ENCODE results near the gene TMEM234. TPM values are rescaled to one million over a fixed set of nuclear protein-coding genes. Genes with fewer than 3 reads are reported as not detected.

TMEM234 gene
- total and polyA plus RNA-seq, 2 of the 13 experiments (the other 11 are each of a cell fraction or from before 2014, with no cell fraction given): 6.1 to 9.0 TPM

DNA sequence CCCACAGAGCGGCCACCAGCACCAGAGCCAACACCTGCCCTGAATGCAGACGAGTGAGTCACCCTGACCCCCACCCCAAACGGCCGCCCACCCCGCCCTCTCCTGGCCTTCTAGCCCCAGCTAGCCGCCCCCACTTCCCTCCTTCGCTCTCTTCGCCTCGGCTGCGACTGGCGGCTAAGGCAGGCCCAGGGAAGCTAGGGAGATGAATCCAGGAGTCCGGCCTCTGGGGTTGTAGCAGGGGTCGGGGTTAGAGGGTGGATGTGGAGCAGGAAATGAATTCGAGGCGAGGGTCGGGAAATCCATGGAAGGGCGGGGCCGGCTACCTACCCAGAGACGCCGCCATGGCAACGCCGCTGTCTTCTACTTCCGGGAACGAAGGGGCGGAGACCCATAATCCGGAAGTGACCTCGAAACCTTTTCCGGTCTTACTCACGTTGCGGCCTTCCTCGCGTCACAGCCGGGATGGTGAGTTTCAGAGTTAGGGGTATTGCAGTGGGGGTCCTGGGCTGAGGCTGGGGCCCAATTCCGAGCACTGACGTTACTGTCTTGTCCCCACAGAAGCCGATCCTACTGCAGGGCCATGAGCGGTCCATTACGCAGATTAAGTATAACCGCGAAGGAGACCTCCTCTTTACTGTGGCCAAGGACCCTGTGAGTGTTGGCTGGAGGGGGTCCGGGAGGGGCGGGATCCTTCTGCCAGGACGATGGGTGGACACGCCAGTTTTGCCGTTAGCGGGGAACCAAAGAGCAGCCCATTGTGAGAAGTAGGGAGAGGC lies at the start of gene TMEM234, which contains the start of gene EIF3I (continued):
- TF ChIP-seq ZNF720 (CRISPR knock-in tag; IDR thresholded peaks at IDR 0.05) (no peak), NFYB (CRISPR knock-in tag; IDR thresholded peaks at IDR 0.05) (no peak), DNMT1 (CRISPR knock-in tag; IDR thresholded peaks at IDR 0.05) (no peak), THAP9 (CRISPR knock-in tag; IDR thresholded peaks at IDR 0.05; ENCODE audit: borderline replicate concordance) (peak; percentile 86; the same call in 1 of the 2 replicates), MATR3 (CRISPR knock-in tag; IDR thresholded peaks at IDR 0.05) (no peak), HOXA7 (CRISPR knock-in tag; IDR thresholded peaks at IDR 0.05) (no peak), BATF2 (CRISPR knock-in tag; IDR thresholded peaks at IDR 0.05) (no peak), PCBP1 (IDR thresholded peaks at IDR 0.05; ENCODE audit: borderline replicate concordance, low read depth, low read length) (peak; percentile 82; the same call in 1 of the 2 replicates), GMEB1 (CRISPR knock-in tag; IDR thresholded peaks at IDR 0.05; ENCODE audit: borderline replicate concordance) (peak; percentile 76; the same call in 1 of the 2 replicates), HNRNPH1 (optimal IDR thresholded peaks at IDR 0.05; ENCODE audit: low read depth, low read length) (no peak), SETDB1 (CRISPR knock-in tag; IDR thresholded peaks at IDR 0.05; ENCODE audit: borderline replicate concordance) (no peak), ZC3H13 (CRISPR knock-in tag; IDR thresholded peaks at IDR 0.05) (0 out of 2 replicates have a peak, but pooled peaks have one; percentile 28)
- TF ChIP-seq, protein P1, sequence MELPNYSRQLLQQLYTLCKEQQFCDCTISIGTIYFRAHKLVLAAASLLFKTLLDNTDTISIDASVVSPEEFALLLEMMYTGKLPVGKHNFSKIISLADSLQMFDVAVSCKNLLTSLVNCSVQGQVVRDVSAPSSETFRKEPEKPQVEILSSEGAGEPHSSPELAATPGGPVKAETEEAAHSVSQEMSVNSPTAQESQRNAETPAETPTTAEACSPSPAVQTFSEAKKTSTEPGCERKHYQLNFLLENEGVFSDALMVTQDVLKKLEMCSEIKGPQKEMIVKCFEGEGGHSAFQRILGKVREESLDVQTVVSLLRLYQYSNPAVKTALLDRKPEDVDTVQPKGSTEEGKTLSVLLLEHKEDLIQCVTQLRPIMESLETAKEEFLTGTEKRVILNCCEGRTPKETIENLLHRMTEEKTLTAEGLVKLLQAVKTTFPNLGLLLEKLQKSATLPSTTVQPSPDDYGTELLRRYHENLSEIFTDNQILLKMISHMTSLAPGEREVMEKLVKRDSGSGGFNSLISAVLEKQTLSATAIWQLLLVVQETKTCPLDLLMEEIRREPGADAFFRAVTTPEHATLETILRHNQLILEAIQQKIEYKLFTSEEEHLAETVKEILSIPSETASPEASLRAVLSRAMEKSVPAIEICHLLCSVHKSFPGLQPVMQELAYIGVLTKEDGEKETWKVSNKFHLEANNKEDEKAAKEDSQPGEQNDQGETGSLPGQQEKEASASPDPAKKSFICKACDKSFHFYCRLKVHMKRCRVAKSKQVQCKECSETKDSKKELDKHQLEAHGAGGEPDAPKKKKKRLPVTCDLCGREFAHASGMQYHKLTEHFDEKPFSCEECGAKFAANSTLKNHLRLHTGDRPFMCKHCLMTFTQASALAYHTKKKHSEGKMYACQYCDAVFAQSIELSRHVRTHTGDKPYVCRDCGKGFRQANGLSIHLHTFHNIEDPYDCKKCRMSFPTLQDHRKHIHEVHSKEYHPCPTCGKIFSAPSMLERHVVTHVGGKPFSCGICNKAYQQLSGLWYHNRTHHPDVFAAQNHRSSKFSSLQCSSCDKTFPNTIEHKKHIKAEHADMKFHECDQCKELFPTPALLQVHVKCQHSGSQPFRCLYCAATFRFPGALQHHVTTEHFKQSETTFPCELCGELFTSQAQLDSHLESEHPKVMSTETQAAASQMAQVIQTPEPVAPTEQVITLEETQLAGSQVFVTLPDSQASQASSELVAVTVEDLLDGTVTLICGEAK (IDR thresholded peaks at IDR 0.05): peak; percentile 78
- TF ChIP-seq, protein P1 (CRISPR knock-in tag; IDR thresholded peaks at IDR 0.05): 0 out of 2 replicates have a peak, but pooled peaks have one; percentile 37
